ENCODE data around the gene HDC. TPM values are rescaled to one million over a fixed set of nuclear protein-coding genes. Genes with fewer than 3 reads are reported as not detected.

Gene HDC
- total and polyA plus RNA-seq, 4 donors, result 0.16 to 3.5 (median 1.2) TPM

- WGBS (ENCODE audit: insufficient coverage), result 94% methylated on average over 2 of the region's 2 CpGs
- no peak for DNase-seq (ENCODE audit: low read depth in 4 of 6, low spot score in 6 of 6)
- H3K9me3 ChIP-seq (ENCODE audit: control insufficient read depth, insufficient read depth, low read length), result no peaks in the 10 kb centered on the region
- no peak overlapping the region for H3K4me3 ChIP-seq (ENCODE audit: low read depth, low read length)
- no peaks in the 10 kb centered on the region for H3K4me1 ChIP-seq (ENCODE audit: control insufficient read depth, insufficient read depth, low read length)
- no peak overlapping the region for H3K27ac ChIP-seq (ENCODE audit: low read depth, low read length)
- no peaks in the 10 kb centered on the region for H3K36me3 ChIP-seq (ENCODE audit: control insufficient read depth, insufficient read depth, low read length)
- H3K27me3 ChIP-seq (ENCODE audit: control insufficient read depth, insufficient read depth, low read length), result no peaks in the 10 kb centered on the region
Observed at GRCh38 chr15:50246631-50247030, 18.9 kb downstream of the HDC start.

GRCh38 chr15:50244959-50245624 lies 20.4 kb downstream of the HDC start:
- H3K4me3 ChIP-seq (ENCODE audit: low read depth, low read length), result no peak overlapping the region
- H3K9me3 ChIP-seq (ENCODE audit: control insufficient read depth, insufficient read depth, low read length), result no peaks in the 10 kb centered on the region
- no peaks in the 10 kb centered on the region for H3K27me3 ChIP-seq (ENCODE audit: control insufficient read depth, insufficient read depth, low read length)
- no CpG with 5 or more reads among the region's 2 CpGs for WGBS (ENCODE audit: insufficient coverage)
- DNase-seq (ENCODE audit: low read depth in 4 of 6, low spot score in 6 of 6), result no peak
- no peaks in the 10 kb centered on the region for H3K36me3 ChIP-seq (ENCODE audit: control insufficient read depth, insufficient read depth, low read length)
- H3K27ac ChIP-seq (ENCODE audit: low read depth, low read length), result no peak overlapping the region
- no peaks in the 10 kb centered on the region for H3K4me1 ChIP-seq (ENCODE audit: control insufficient read depth, insufficient read depth, low read length)

- 93% methylated on average over 1 of the region's 1 CpG for WGBS (ENCODE audit: insufficient coverage)
Observed at GRCh38 chr15:50244153-50244552, 21.4 kb downstream of the HDC start.

GRCh38 chr15:50241684-50242450 lies 23.7 kb downstream of the HDC start:
- H3K4me1 ChIP-seq (ENCODE audit: control insufficient read depth, insufficient read depth, low read length), result no peaks in the 10 kb centered on the region
- H3K9me3 ChIP-seq (ENCODE audit: control insufficient read depth, insufficient read depth, low read length), result no peaks in the 10 kb centered on the region
- no peak for DNase-seq (ENCODE audit: low read depth in 4 of 6, low spot score in 6 of 6)
- 74% methylated on average over 3 of the region's 5 CpGs for WGBS (ENCODE audit: insufficient coverage)
- H3K36me3 ChIP-seq (ENCODE audit: control insufficient read depth, insufficient read depth, low read length), result no peaks in the 10 kb centered on the region
- H3K27me3 ChIP-seq (ENCODE audit: control insufficient read depth, insufficient read depth, low read length), result no peaks in the 10 kb centered on the region
- H3K27ac ChIP-seq (ENCODE audit: low read depth, low read length), result no peak overlapping the region
- no peak overlapping the region for H3K4me3 ChIP-seq (ENCODE audit: low read depth, low read length)

More at GRCh38 chr15:50244153-50244552, 21.4 kb downstream of the HDC start:
- Histone ChIP-seq H3K36me3 (ENCODE audit: control insufficient read depth, insufficient read depth, low read length) (no peaks in the 10 kb centered on the region), H3K27ac (ENCODE audit: low read depth, low read length) (no peak overlapping the region), H3K4me3 (ENCODE audit: low read depth, low read length) (no peak overlapping the region), H3K27me3 (ENCODE audit: control insufficient read depth, insufficient read depth, low read length) (no peaks in the 10 kb centered on the region), H3K4me1 (ENCODE audit: control insufficient read depth, insufficient read depth, low read length) (no peaks in the 10 kb centered on the region), H3K9me3 (ENCODE audit: control insufficient read depth, insufficient read depth, low read length) (no peaks in the 10 kb centered on the region)
- no peak for DNase-seq (ENCODE audit: low read depth in 4 of 6, low spot score in 6 of 6)

- DNase-seq (ENCODE audit: low read depth in 4 of 6, low spot score in 6 of 6), result no peak
- H3K27ac ChIP-seq (ENCODE audit: low read depth, low read length), result no peak overlapping the region
- H3K4me3 ChIP-seq (ENCODE audit: low read depth, low read length), result no peak overlapping the region
- WGBS (ENCODE audit: insufficient coverage), result 94% methylated on average over 2 of the region's 2 CpGs
- H3K36me3 ChIP-seq (ENCODE audit: control insufficient read depth, insufficient read depth, low read length), result no peaks in the 10 kb centered on the region
- no peaks in the 10 kb centered on the region for H3K9me3 ChIP-seq (ENCODE audit: control insufficient read depth, insufficient read depth, low read length)
- no peaks in the 10 kb centered on the region for H3K27me3 ChIP-seq (ENCODE audit: control insufficient read depth, insufficient read depth, low read length)
- H3K4me1 ChIP-seq (ENCODE audit: control insufficient read depth, insufficient read depth, low read length), result no peaks in the 10 kb centered on the region
Observed at GRCh38 chr15:50238255-50238654, 27.3 kb downstream of the HDC start.

- H3K4me1 ChIP-seq (ENCODE audit: control insufficient read depth, insufficient read depth, low read length), result no peaks in the 10 kb centered on the region
- no peak for DNase-seq (ENCODE audit: low read depth in 4 of 6, low spot score in 6 of 6)
- H3K27me3 ChIP-seq (ENCODE audit: control insufficient read depth, insufficient read depth, low read length), result no peaks in the 10 kb centered on the region
- WGBS (ENCODE audit: insufficient coverage), result 100% methylated on average over 4 of the region's 9 CpGs
- H3K27ac ChIP-seq (ENCODE audit: low read depth, low read length), result no peak overlapping the region
- no peaks in the 10 kb centered on the region for H3K36me3 ChIP-seq (ENCODE audit: control insufficient read depth, insufficient read depth, low read length)
- no peaks in the 10 kb centered on the region for H3K9me3 ChIP-seq (ENCODE audit: control insufficient read depth, insufficient read depth, low read length)
- no peak overlapping the region for H3K4me3 ChIP-seq (ENCODE audit: low read depth, low read length)
Observed at GRCh38 chr15:50236433-50236832, 29.1 kb downstream of the HDC start.

- no peaks in the 10 kb centered on the region for H3K36me3 ChIP-seq (ENCODE audit: control insufficient read depth, insufficient read depth, low read length)
- no peak overlapping the region for H3K27ac ChIP-seq (ENCODE audit: low read depth, low read length)
- WGBS (ENCODE audit: insufficient coverage), result no CpG with 5 or more reads among the region's 1 CpG
- DNase-seq (ENCODE audit: low read depth in 4 of 6, low spot score in 6 of 6), result no peak
- no peaks in the 10 kb centered on the region for H3K9me3 ChIP-seq (ENCODE audit: control insufficient read depth, insufficient read depth, low read length)
- H3K4me1 ChIP-seq (ENCODE audit: control insufficient read depth, insufficient read depth, low read length), result no peaks in the 10 kb centered on the region
- no peaks in the 10 kb centered on the region for H3K27me3 ChIP-seq (ENCODE audit: control insufficient read depth, insufficient read depth, low read length)
- no peak overlapping the region for H3K4me3 ChIP-seq (ENCODE audit: low read depth, low read length)
Observed at GRCh38 chr15:50235794-50236193, 29.7 kb downstream of the HDC start.

GRCh38 chr15:50234764-50235163 lies 30.8 kb downstream of the HDC start:
- WGBS (ENCODE audit: insufficient coverage), result no CpG with 5 or more reads among the region's 2 CpGs
- no peaks in the 10 kb centered on the region for H3K36me3 ChIP-seq (ENCODE audit: control insufficient read depth, insufficient read depth, low read length)
- no peaks in the 10 kb centered on the region for H3K4me1 ChIP-seq (ENCODE audit: control insufficient read depth, insufficient read depth, low read length)
- H3K27me3 ChIP-seq (ENCODE audit: control insufficient read depth, insufficient read depth, low read length), result no peaks in the 10 kb centered on the region
- no peak overlapping the region for H3K27ac ChIP-seq (ENCODE audit: low read depth, low read length)
- DNase-seq (ENCODE audit: low read depth in 4 of 6, low spot score in 6 of 6), result no peak
- no peaks in the 10 kb centered on the region for H3K9me3 ChIP-seq (ENCODE audit: control insufficient read depth, insufficient read depth, low read length)
- H3K4me3 ChIP-seq (ENCODE audit: low read depth, low read length), result no peak overlapping the region

- Histone ChIP-seq H3K4me1 (ENCODE audit: control insufficient read depth, insufficient read depth, low read length) (no peaks in the 10 kb centered on the region), H3K4me3 (ENCODE audit: low read depth, low read length) (no peak overlapping the region), H3K36me3 (ENCODE audit: control insufficient read depth, insufficient read depth, low read length) (no peaks in the 10 kb centered on the region), H3K27me3 (ENCODE audit: control insufficient read depth, insufficient read depth, low read length) (no peaks in the 10 kb centered on the region), H3K9me3 (ENCODE audit: control insufficient read depth, insufficient read depth, low read length) (no peaks in the 10 kb centered on the region), H3K27ac (ENCODE audit: low read depth, low read length) (no peak overlapping the region)
- no peak for DNase-seq (ENCODE audit: low read depth in 4 of 6, low spot score in 6 of 6)
Observed at GRCh38 chr15:50233192-50233736, 32.3 kb downstream of the HDC start.

GRCh38 chr15:50232791-50233190 lies 32.7 kb downstream of the HDC start:
- no peaks in the 10 kb centered on the region for H3K36me3 ChIP-seq (ENCODE audit: control insufficient read depth, insufficient read depth, low read length)
- no peak overlapping the region for H3K4me3 ChIP-seq (ENCODE audit: low read depth, low read length)
- no peak for DNase-seq (ENCODE audit: low read depth in 4 of 6, low spot score in 6 of 6)
- no peaks in the 10 kb centered on the region for H3K9me3 ChIP-seq (ENCODE audit: control insufficient read depth, insufficient read depth, low read length)
- H3K4me1 ChIP-seq (ENCODE audit: control insufficient read depth, insufficient read depth, low read length), result no peaks in the 10 kb centered on the region
- WGBS (ENCODE audit: insufficient coverage), result no CpG with 5 or more reads among the region's 2 CpGs
- no peaks in the 10 kb centered on the region for H3K27me3 ChIP-seq (ENCODE audit: control insufficient read depth, insufficient read depth, low read length)
- no peak overlapping the region for H3K27ac ChIP-seq (ENCODE audit: low read depth, low read length)
